Activated CD8-positive, alpha-beta memory T cell treated with anti-CD3 and anti-CD28 coated beads, Interleukin-2, amount 50 U/mL, for 1 hour (primary cell): ENCODE measurements around the gene BTRC.
A peak's percentile ranks its signal among the peaks of the same experiment; 100 is the strongest.
"Not testable (repeated sequence)": the region's sequence is repeated elsewhere in the genome, so short reads cannot be mapped to it uniquely, and the experiment has no call there.

Source experiments
- DNase-seq: peaks from one replicate; pipeline ENCODE4 v3.0.0-alpha.2; 2020; ENCODE audit errors: extremely low read depth

BTRC gene

DNA sequence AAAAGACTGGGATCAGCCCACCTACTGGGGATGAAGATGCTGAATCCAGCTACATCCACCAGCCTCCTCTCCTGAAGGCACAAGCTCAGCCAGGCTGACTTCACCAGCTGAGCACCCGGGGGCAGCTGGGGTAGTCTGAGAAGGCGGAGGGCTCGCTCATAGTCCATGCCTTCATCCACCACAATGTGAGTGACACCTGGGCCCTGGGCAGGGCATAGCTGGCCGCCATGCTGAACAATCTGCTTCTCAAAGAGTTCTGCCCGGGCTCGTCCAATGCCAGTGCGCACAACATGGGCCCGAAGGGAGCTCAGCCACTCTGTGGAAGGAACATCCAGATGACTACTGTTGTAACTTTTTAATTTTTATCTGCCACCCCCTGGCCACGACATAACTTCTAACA lies 231.9 kb downstream of the BTRC start:
- DNase-seq: no peak

DNA sequence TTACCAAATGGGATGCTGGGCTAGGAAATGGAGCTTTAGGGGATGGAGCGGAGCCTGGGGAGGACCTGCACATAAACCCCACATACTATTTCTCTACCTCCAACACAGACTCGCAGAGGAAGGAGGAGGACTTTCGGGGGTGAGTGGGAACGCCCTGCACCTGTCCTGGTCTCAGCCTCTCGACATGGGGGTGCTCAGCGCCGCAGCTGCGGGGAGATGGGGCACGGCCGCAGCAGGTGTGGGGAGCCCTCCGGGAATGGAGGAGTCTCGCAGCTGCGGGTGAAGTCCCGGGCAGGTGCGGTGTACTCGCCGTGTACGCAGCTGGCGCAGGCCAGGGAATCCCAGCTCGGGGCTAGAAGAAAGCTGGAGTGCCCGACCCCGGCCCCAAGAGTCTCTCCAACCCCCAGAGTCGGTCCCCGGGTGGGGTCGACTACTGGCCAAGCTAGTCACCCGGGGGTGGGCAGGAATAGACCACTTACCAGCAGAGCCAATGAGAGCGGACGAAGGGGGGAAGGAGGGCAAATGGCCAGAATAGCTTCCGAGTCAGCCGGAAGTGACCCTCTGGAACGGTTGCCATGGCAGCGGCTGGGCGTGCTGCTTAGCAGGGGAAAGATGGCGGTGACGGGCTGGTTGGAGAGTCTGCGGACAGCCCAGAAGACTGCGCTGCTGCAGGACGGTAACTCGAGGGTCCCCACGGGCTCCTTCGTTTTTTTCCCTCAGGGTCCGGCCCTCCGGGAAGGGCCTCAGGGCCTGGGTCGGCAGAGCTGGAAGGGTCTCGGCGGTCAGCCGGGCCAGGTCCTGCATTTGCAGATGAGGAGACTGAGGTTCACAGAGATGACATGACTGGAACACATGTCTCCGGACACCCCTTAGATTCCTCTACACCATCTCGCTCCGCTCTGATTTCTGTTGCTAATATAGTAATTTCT lies 234.0 kb downstream of the BTRC start, which contains the start of the genes DPCD and POLL:
DPCD (plus strand) TSS at position 597 of the 929 bp plus-strand sequence; CDS start at position 613, 16 bp downstream.
POLL (minus strand) TSS at position 533 of the 929 bp plus-strand sequence. CDS start 897 bp downstream, outside the sequence.
- DNase-seq: peak; percentile 81

DNA sequence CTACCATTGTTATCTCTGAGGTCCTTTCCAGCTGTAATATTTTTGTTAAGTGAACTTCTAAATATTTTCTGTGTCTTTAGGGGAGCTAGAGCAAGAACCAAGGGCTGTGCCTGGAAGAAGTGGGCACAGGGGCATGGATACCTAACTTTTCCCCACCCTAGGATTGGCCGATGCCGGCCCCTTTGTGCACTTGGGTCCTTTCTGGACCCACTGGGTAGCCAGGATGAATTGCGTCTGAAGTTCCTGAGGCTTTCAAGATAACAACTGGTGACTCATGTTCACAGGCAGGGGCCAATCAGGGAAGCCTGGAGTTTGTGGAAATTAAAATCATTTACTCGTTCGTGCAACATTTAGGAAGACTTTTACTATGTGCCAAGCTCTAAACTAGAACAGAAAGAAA lies 234.9 kb downstream of the BTRC start:
- DNase-seq: no peak

DNA sequence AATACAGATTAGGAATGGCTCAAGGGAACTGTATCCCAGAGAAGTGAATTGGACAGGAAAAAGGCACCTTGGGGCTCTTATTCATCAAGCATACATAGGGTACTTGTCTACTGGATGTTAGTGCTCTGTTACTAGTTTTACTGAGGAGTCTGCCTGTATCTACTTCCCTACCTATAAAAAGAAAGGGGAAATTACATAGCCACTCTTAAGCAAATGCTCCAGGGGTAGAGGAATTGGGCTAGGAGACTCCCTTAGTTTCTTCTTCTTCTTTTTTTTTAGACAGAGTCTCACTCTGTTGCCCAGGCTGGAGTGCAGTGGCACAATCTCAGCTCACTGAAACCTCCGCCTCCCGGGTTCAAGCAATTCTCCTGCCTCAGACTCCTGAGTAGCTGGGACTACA lies 239.4 kb downstream of the BTRC start:
- not testable (repeated sequence) for DNase-seq

DNA sequence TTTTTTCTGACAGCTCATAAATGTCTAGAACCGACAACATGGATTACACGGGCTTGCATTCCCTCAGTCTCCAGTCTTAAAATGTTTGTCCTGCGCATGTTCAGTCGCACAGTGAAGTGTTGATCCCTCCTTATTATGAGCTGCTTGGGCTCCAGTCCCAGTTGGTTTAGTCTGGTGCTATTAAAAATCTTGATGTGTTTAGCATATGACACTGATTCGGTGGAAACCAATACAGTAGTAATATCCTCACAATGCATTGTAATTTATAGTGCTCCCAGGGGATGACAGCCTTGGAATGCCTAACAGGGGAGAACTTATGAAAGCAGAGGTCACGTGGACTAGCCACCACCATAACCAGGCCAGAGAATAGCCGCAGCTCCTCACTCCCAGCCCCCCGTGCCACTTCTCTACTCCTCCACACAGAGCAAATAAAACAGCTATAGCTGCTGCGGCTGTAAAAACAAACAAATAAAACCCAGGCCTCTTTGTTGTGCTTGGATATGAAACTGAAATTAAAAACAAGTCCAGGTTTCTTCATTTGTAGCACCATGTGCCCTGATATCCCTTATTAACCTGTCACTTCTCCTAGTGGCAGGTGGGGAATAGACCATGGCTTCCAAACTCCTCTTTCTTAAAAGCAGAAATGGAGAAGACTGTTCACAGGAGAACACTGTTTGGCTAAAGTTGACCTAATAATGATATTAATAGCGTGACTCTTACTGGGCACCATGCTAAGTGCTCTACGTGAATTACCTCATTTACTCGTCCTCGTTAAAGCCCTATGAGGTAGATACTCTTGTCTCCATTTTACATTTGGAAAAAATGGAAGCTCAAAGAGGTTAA lies 241.8 kb downstream of the BTRC start:
- no peak for DNase-seq

DNA sequence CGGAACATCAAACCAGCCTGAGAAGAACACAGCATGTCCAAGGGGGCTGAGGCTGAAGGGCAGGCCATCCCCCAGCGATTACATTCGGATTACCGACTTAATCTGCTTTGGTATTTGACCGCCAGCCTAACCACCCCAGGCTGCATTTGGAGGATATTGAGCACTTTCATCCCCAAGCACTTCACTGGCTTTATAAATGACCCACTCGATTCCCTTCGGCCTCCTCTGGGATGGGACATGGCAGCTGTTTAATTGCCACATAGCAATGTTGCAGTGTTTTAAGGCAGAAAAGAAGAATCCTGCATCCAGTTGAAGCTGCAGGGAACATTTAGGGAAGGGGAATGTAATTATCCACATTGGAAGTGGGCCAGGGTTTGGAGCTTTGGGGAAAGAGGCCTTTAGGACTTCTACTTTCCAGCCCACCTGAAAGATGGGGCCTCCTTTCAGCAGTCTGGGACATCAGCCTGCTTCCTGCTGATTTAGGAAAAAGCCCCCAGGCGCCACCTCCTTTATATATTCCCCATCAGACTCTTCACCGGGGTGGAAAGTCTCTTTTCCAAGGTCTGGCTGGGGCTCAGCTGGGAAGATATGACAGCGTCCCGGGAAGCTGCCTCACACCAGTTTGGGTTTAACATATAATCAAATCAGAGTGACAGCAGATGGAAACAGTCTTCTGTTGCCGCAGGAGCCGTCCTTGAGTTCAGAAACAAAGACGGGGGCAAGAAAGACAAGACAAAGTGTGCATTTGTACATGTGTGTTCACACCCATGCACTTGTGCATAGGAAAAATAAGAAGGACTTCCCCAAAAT lies 243.3 kb downstream of the BTRC start:
- no peak for DNase-seq

DNA sequence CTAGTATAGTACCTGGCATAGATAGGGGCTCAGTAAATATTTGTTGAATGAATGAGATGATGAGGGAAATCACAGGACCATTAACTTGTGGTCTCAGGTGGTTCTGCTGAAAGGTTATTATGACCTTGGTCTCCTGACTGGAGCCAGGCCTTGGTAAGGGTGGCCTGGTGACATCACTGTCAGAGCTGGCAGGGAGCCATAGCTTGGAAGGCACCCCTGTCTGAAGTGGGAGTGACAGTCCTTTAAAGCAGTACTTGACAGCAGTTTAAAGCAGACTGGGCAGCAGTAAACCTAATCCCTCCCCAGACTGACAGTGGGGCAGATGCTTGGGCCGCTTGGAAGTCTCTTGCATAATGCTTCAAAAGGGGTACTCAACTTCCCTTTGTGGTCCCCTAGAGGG lies 247.6 kb downstream of the BTRC start:
- DNase-seq: no peak

DNA sequence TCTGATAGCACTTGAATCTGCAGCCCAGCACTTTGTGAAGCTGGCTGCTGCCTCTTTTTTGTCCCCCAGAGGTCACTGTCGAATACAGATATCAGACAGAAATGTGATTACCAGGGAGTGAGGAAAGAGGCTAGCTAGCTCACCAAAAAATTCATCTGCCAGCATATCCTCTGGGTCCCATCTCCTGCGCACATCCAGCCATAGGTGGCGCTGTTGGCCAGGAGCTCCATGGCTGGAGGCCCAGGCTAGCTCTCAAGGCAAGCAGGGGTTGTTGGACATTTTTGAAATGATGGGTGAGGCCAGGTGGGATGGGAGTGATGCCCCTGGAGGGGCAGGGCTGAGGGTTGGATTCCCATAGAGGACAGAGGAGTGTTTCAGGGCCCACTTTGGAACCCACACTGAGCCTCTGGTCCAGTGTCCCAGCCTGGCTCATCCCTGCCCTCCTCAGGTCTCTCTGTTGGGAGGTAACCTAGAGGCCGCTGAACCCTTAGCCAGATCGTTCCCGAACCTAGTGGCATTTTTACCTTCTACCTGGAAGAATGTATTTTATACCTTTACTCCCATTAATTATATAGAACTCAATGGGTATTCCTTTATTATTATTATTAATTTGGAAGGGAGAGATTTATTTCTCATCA lies 248.9 kb downstream of the BTRC start:
- no peak for DNase-seq
